Measurements from ENCODE around the gene CDC25C.
"Not testable (repeated sequence)": the region's sequence is repeated elsewhere in the genome, so short reads cannot be mapped to it uniquely, and the experiment has no call there.

Gene CDC25C

GRCh38 chr5:138346889-138347288, 15.3 kb upstream of the CDC25C start:
- no peak for DNase-seq (ENCODE audit: low spot score)

GRCh38 chr5:138344887-138345622, 13.5 kb upstream of the CDC25C start:
- no peak for DNase-seq (ENCODE audit: low spot score)

GRCh38 chr5:138340008-138340407, 8.4 kb upstream of the CDC25C start:
- no peak for DNase-seq (ENCODE audit: low spot score)

GRCh38 chr5:138339464-138339863, 7.9 kb upstream of the CDC25C start:
- DNase-seq (ENCODE audit: low spot score) = peak; percentile 45

- peak; percentile 49 for DNase-seq (ENCODE audit: low spot score)
Observed at GRCh38 chr5:138339091-138339456, 7.5 kb upstream of the CDC25C start.

GRCh38 chr5:138338411-138339090, 6.9 kb upstream of the CDC25C start:
- DNase-seq (ENCODE audit: low spot score) = no peak

- peak; percentile 94 for DNase-seq (ENCODE audit: low spot score)
Observed at GRCh38 chr5:138337685-138338410, 6.2 kb upstream of the CDC25C start, which contains the start of gene FAM53C. TSS of gene FAM53C (plus strand) at chr5:138338266. CDS start at chr5:138341336, 3,070 bp downstream.

- DNase-seq (ENCODE audit: low spot score) = no peak
Observed at GRCh38 chr5:138336952-138337684, 5.5 kb upstream of the CDC25C start.

- peak; percentile 3 for DNase-seq (ENCODE audit: low spot score)
Observed at GRCh38 chr5:138334867-138335447, 3.4 kb upstream of the CDC25C start.

GRCh38 chr5:138330813-138331448, 673 bp downstream of the CDC25C start:
- DNase-seq (ENCODE audit: low spot score) = no peak

- not testable (repeated sequence) for DNase-seq (ENCODE audit: low spot score)
Observed at GRCh38 chr5:138318211-138318610, 13.4 kb downstream of the CDC25C start.

GRCh38 chr5:138316355-138316754, 15.2 kb downstream of the CDC25C start:
- DNase-seq (ENCODE audit: low spot score) = no peak

- no peak for DNase-seq (ENCODE audit: low spot score)
Observed at GRCh38 chr5:138315751-138316278, 15.8 kb downstream of the CDC25C start.

GRCh38 chr5:138305797-138306196, 25.8 kb downstream of the CDC25C start:
- DNase-seq (ENCODE audit: low spot score) = no peak

GRCh38 chr5:138303372-138303771, 28.2 kb downstream of the CDC25C start:
- DNase-seq (ENCODE audit: low spot score) = no peak

- DNase-seq (ENCODE audit: low spot score) = no peak
Observed at GRCh38 chr5:138289296-138289695, 42.3 kb downstream of the CDC25C start.

GRCh38 chr5:138287246-138287645, 44.4 kb downstream of the CDC25C start:
- no peak for DNase-seq (ENCODE audit: low spot score)

GRCh38 chr5:138282920-138283742, 48.5 kb downstream of the CDC25C start:
- DNase-seq (ENCODE audit: low spot score) = peak; percentile 59

- DNase-seq (ENCODE audit: low spot score) = no peak
Observed at GRCh38 chr5:138280915-138281314, 50.7 kb downstream of the CDC25C start.

- peak; percentile 28 for DNase-seq (ENCODE audit: low spot score)
Observed at GRCh38 chr5:138276402-138277054, 55.1 kb downstream of the CDC25C start.
